ENCODE results near the gene MZT2A. TPM values are rescaled to one million over a fixed set of nuclear protein-coding genes. Genes with fewer than 3 reads are reported as not detected.
A peak's percentile ranks its signal among the peaks of the same experiment; 100 is the strongest.
"Not testable (repeated sequence)": the region's sequence is repeated elsewhere in the genome, so short reads cannot be mapped to it uniquely, and the experiment has no call there.

Gene MZT2A
- polyA plus RNA-seq, 10 donors: 27.4 to 69.0 (median 40.7) TPM

GRCh38 chr2:131493199-131493968, 1.2 kb upstream of the MZT2A start:
- peak in 1 of 3 donors; percentile 36 for DNase-seq

DNA sequence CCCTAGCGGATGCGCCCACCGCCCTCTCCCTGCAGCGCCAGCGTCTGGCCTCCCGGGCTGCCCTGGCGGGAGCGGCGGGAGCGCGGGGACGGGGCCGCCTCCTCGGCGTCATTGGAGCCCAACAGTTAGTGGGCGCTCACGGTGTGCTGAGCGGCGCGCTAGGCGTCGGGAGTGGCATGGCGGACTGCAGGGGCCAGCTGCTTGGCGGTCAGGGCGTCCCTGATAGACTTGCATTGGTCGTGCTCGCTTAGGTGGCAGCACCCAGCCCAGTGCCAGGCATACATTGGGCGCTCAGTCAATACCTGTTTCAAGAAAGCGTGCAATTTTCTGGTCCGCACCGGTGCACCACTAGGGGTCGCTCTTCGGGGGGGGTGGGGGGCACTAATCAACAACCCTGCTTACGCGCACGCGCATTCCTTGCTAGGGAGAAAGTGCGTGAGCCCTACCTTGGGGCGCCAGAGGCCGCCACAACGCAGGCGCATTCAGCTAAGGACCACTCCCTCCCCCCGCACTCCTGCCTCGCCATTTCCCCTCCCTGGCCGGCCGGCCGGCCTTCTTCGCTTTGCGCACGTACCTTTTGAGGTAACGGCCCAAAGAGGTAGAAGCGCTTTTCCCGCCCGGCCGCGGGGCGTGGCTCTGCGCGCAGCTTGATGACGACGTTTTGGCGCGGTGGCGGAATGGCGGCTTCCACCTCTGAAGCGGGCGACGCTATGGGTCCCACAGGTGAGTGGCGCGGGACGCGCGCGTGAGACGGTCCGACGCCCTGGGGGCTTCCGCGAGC, 411 bp upstream of the MZT2A start:
- DNase-seq: peak; percentile 92 to 97 (median 93)

DNA sequence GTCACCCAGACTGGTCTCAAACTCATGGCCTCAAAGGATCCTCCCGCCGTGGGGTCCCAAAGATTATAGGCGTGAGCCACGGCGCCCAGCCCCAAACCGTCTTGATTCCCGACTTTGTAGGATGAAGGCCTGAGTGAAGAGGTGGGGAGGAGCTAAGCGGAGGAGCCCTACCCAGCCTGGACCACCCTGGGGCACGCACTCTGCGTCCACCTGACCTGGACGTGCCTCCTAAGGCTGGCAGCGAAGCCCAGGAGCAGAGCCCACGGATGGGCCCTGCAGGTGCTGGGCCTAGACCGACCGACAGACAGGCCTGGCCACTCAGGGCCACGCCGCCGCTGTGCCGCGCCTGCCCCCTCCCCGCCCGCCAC, 744 bp downstream of the MZT2A start:
- DNase-seq: peak in 1 of 3 donors; percentile 44

GRCh38 chr2:131490616-131491468, 1.4 kb downstream of the MZT2A start:
- peak in 2 of 3 donors; percentile 36 to 75 for DNase-seq

- DNase-seq: no peak
Measured at GRCh38 chr2:131488306-131489205, 3.6 kb downstream of the MZT2A start.

GRCh38 chr2:131486201-131486902, 5.8 kb downstream of the MZT2A start:
- DNase-seq: not testable (repeated sequence)

GRCh38 chr2:131484906-131485460, 7.2 kb downstream of the MZT2A start:
- not testable (repeated sequence) for DNase-seq

DNA sequence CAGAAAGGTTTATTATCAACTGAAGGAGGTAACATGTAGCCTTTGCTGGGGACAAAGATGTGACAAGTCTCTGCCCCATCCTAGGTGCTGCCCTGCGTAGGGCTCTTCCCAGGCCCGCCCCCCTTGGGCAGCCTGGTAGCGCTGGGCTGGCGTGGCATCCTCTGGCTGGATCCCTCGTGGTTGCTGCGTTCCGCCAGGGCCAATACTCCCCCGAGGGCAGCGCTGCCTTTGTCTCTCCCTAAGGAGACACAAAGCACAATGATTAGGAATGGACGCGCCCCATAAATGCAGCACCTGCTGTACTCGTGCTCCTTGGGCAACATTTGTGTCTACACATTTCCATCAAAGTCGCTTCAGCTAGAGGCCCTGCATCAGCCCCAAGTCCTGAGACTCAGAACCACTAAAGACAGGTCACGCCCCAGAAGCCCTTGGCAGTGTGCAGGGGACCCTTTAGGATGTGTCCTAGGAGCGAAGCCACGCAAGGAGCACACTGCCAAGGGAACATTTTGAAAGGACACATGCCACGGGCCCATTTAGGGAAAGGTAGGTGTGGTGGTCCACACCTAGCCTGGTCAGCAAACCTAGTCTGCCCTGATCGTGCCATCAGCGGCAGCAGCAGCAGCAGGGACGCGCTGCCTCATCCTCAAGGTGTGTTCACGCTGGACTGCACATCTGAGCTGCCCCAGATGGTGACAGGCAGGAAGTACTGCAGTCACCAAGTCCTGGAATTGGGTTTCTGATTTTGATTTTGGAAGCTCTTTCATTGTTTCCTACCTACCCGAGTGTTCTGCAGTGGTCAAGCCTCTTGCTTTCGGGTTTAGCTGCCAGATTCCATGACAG, 8.0 kb downstream of the MZT2A start:
- DNase-seq: not testable (repeated sequence)

- not testable (repeated sequence) for DNase-seq
Measured at GRCh38 chr2:131482506-131483155, 9.6 kb downstream of the MZT2A start.

DNA sequence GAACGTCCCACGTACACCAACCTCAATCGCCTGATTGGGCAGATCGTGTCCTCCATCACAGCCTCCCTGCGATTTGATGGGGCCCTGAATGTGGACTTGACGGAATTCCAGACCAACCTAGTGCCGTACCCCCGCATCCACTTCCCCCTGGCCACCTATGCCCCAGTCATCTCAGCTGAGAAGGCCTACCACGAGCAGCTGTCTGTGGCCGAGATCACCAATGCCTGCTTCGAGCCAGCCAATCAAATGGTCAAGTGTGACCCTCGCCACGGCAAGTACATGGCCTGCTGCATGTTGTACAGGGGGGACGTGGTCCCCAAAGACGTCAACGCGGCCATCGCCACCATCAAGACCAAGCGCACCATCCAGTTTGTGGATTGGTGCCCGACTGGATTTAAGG, 11.8 kb downstream of the MZT2A start:
- not testable (repeated sequence) for DNase-seq

GRCh38 chr2:131478850-131479461, 13.2 kb downstream of the MZT2A start:
- not testable (repeated sequence) for DNase-seq

DNA sequence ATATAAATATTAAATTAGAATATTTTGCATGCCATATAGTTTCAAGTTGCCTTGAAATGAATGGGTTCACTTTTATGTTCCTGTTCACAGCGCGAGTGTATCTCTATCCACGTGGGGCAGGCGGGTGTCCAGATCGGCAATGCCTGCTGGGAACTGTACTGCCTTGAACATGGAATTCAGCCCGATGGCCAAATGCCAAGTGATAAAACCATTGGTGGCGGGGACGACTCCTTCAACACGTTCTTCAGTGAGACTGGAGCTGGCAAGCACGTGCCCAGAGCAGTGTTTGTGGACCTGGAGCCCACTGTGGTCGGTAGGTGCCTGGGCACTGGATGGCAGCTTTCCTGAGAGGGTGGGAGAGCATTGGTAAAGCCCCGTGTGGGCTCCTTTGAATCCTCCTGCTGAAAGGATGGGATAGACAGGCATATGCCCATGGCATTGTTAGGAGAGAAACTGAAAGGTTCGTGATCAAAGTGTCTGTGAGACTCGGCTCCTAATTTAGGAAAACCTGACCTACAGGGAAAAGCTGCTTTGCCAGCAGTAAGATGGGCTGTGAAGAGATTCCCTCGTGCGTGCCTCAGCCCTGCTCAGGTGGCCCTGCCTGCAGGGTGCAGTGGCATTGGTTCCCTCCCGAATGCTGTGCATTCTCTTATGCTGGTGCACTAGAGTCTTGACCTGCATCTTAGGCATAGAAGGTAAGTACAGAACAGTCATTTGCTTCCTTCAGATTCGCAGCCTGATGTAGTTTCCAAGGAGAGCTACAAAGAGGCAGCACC, 13.9 kb downstream of the MZT2A start:
- DNase-seq: not testable (repeated sequence)

DNA sequence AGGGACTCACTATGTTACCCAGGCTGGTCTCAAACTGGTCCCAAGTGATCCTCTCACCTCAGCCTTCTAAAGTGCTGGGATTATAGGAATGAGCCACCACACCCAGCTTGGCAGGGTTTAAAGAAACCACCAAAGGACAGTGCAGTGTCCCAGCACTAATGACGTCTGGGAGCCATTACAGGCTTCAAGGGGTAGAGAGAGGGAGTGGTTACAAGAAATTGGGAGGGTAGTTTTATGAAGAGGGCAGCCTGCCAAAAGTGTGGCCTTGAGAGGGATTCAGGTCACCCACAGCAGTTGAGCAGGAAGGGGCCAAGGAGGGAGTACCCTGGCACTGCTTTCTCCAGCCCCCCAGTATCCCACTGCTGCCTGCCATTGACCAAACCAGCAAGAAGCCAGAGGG, 15.0 kb downstream of the MZT2A start:
- not testable (repeated sequence) for DNase-seq

DNA sequence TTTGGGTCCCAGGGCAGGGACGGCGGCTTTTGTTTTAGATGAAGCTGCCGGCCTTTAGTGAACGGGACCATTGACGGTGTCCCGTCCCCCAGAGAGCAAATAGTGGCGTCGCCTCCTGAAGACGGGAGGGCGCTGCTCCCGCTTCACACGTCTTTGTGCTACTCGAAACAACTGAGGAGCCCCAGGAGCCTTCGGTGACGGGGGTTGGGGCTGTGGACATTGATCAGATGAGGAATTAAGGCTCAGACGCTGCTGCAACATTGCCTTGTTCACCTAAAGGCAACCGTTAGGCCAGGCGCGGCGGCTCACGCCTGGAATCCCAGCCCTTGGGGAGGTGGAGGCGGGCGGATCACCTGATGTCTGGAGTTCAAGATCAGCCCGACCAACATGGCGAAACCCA, 15.8 kb downstream of the MZT2A start:
- not testable (repeated sequence) for DNase-seq

DNA sequence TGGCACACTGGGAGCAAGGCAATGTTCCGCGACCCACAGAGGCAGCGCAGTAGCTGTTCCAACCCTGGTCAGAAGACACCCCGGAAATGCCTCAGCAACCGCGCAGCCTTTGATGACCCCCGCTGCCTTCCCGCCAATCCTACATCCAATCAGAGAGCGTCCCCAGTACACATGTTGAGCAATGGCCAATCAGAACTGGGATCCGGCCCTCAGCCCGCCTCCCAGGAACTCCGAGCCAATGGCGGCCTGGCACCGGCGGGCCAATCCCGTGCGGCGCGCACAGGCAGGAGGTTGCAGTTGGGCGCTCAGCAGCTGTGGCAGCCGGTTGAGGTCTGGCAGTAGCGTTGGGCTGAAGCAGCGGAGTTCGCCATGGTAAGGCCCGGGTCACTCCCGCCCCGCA, 16.4 kb downstream of the MZT2A start, which contains the start of gene TUBA3D:
Gene TUBA3D, plus strand, starts transcription at position 289 of the 400 bp plus-strand sequence. Its CDS starts 81 bp downstream, at position 370.
- no peak for DNase-seq

- DNase-seq: not testable (repeated sequence)
Measured at GRCh38 chr2:131473266-131473665, 18.9 kb downstream of the MZT2A start.

- DNase-seq: not testable (repeated sequence)
Measured at GRCh38 chr2:131471624-131472023, 20.6 kb downstream of the MZT2A start.
